GM21515 (cell line): Measurements from ENCODE around the gene GRIK3.
"Not testable (repeated sequence)": the region's sequence is repeated elsewhere in the genome, so short reads cannot be mapped to it uniquely, and the experiment has no call there.

Source experiments
- ATAC-seq: cut with Tn5 transposase; IDR thresholded peaks from one replicate; pipeline ENCODE4 v1.9.1; 2021; ENCODE audit not compliant: unreplicated experiment

Gene GRIK3

GRCh38 chr1:36911561-36912364, 122.6 kb downstream of the GRIK3 start:
- no peak for ATAC-seq

GRCh38 chr1:36910886-36911540, 123.3 kb downstream of the GRIK3 start:
- no peak for ATAC-seq

GRCh38 chr1:36909946-36910725, 124.2 kb downstream of the GRIK3 start:
- ATAC-seq: no peak

GRCh38 chr1:36909359-36909758, 125.0 kb downstream of the GRIK3 start:
- ATAC-seq: not testable (repeated sequence)

GRCh38 chr1:36908096-36908495, 126.2 kb downstream of the GRIK3 start:
- no peak for ATAC-seq

- ATAC-seq: no peak
Measured at GRCh38 chr1:36906555-36906954, 127.8 kb downstream of the GRIK3 start.

GRCh38 chr1:36905941-36906340, 128.4 kb downstream of the GRIK3 start:
- no peak for ATAC-seq

- ATAC-seq: no peak
Measured at GRCh38 chr1:36900128-36900527, 134.2 kb downstream of the GRIK3 start.

GRCh38 chr1:36897813-36898212, 136.5 kb downstream of the GRIK3 start:
- not testable (repeated sequence) for ATAC-seq

- ATAC-seq: no peak
Measured at GRCh38 chr1:36894824-36895223, 139.5 kb downstream of the GRIK3 start.

- no peak for ATAC-seq
Measured at GRCh38 chr1:36890776-36891175, 143.5 kb downstream of the GRIK3 start.

- ATAC-seq: no peak
Measured at GRCh38 chr1:36889478-36890226, 144.7 kb downstream of the GRIK3 start.

GRCh38 chr1:36888811-36889477, 145.4 kb downstream of the GRIK3 start:
- ATAC-seq: no peak

- ATAC-seq: no peak
Measured at GRCh38 chr1:36885540-36886357, 148.6 kb downstream of the GRIK3 start.

GRCh38 chr1:36884801-36885200, 149.5 kb downstream of the GRIK3 start:
- no peak for ATAC-seq

- ATAC-seq: no peak
Measured at GRCh38 chr1:36884029-36884701, 150.2 kb downstream of the GRIK3 start.

- ATAC-seq: no peak
Measured at GRCh38 chr1:36883315-36883949, 150.9 kb downstream of the GRIK3 start.

GRCh38 chr1:36882536-36883285, 151.6 kb downstream of the GRIK3 start:
- no peak for ATAC-seq
